Measurements from ENCODE around the gene ZMYND11.

DNA sequence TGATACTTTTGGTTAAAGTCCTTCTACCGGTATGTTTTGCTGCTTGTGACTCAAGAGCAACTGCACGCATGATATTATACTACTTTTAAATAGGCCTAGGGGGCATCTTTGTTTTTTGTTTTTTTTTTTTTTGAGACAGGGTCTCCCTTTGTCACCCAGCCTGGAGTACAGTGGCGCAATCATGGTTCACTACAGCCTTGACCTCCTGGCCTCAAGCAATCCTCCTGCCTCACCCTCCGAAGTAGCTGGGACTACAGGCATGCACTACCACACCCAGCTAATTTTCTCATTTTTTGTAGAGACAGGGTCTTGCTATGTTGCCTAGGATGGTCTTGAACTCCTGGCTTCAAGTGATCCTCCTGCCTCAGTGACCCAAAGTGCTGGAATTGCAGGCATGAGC is 80.2 kb downstream of the ZMYND11 start:
- no peak for TF ChIP-seq POLR2A (IDR thresholded peaks at IDR 0.05)
- TF ChIP-seq, protein P1, sequence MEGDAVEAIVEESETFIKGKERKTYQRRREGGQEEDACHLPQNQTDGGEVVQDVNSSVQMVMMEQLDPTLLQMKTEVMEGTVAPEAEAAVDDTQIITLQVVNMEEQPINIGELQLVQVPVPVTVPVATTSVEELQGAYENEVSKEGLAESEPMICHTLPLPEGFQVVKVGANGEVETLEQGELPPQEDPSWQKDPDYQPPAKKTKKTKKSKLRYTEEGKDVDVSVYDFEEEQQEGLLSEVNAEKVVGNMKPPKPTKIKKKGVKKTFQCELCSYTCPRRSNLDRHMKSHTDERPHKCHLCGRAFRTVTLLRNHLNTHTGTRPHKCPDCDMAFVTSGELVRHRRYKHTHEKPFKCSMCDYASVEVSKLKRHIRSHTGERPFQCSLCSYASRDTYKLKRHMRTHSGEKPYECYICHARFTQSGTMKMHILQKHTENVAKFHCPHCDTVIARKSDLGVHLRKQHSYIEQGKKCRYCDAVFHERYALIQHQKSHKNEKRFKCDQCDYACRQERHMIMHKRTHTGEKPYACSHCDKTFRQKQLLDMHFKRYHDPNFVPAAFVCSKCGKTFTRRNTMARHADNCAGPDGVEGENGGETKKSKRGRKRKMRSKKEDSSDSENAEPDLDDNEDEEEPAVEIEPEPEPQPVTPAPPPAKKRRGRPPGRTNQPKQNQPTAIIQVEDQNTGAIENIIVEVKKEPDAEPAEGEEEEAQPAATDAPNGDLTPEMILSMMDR (IDR thresholded peaks at IDR 0.05 in 8 of 11, conservative IDR thresholded peaks at IDR 0.05 in 3 of 11), result no peak
